AG08395 (cell line): ENCODE results near the gene CCDC14.
A peak's percentile ranks its signal among the peaks of the same experiment; 100 is the strongest.
"Not testable (repeated sequence)": the region's sequence is repeated elsewhere in the genome, so short reads cannot be mapped to it uniquely, and the experiment has no call there.

ENCODE experiments used
- DNase-seq: peaks from one replicate; pipeline ENCODE4 v3.0.0; 2012; ENCODE audit warnings: mixed read lengths, low spot score

Gene CCDC14

GRCh38 chr3:123893012-123893411 lies 68.0 kb downstream of the CCDC14 start:
- no peak for DNase-seq

DNA sequence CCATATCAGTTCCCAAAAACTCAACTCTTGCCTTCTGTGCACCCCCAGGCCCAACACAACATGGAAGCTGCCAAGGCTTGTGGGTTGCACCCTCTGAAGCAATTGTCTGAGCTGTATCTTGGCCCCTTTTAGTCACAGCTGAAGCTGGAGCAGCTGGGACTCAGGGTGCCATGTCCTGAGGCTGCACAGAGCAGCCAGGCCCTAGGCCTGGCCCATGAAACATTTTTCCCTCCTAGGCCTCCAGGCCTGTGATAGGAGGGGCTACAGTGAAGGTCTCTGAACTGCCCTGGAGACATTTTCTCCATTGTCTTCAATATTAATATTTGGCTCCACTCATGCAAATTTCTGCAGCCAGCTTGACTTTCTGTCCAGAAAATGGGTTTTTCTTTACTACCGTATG lies 68.8 kb downstream of the CCDC14 start:
- no peak for DNase-seq

GRCh38 chr3:123890991-123891390 lies 70.0 kb downstream of the CCDC14 start:
- not testable (repeated sequence) for DNase-seq

DNA sequence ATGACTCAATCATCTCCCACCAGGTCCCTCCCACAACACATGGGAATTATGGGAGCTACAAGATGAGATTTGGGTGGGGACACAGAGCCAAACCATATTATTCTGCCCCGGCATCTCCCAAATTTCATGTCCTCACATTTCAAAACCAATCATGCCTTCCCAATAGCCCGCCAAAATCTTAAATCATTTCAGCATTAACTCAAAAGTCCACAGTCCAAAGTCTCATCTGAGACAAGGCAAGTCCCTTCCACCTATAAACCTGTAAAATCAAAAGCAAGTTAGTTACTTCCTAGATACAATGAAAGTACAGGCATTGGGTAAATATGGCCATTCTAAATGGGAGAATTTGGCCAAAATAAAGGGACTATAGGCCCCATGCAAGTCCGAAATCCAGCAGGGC lies 70.9 kb downstream of the CCDC14 start:
- DNase-seq = not testable (repeated sequence)

- DNase-seq = no peak
Observed at GRCh38 chr3:123884993-123885392, 76.0 kb downstream of the CCDC14 start.

DNA sequence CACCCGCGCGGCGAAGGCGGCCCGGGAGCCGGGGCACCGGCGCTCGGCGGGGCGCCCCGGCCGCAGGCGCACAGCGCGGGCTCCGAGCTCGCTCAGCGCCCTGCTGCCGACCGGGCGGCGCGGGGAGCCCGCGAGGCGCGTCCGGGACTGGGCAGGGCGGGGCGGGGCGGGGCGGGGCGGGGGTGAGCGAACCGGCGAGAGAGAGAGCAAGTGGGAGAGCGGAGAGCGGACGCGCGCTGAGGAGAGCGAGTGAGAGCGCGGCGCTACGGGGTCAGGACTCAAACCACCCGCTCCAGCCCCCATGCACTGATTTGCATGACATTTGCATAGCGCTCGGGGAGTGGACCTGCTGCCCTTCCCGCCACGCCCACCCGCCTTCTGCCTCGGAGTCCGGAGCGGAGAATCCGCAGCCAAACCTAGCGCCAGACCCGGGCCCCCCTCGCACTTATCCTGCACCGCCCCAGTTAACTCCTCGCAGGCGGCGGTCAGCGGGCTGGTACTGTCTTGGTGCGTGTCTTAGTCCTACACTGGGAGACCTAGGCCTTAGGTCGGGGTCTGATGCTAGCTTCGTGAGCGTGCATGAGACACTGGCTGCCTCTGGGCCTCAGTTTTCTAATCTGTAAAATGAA lies 76.7 kb downstream of the CCDC14 start, which contains the start of gene MYLK:
Gene MYLK (minus strand): TSS at position 130 of the 629 bp plus-strand sequence. CDS start 90,491 bp downstream, outside the sequence.
- peak; percentile 91 for DNase-seq

DNA sequence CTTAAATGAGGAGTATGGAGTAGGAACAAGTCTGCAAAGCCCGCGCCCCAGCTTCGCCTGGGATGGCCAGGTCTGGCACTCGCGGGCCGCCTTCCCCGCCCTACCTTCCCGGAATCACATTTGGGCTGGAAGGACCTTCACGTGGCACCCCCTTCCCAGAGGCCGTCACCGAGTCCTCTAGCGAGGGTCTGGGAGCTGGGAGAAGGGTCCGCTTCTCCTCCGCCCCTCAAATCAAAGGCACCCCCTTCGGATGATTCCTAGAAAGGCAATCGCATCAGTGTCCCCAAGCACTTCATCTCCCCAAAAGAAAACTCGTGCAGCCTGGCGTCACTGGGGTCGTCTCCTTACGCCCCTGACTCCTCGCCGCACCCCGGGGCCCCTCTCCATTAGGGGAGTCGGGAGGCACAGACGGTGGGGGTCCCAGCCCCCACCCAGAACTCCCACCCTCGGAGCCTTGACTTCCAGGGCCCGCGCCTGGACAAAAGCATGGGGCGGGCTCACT lies 77.3 kb downstream of the CCDC14 start:
- peak; percentile 38 for DNase-seq

DNA sequence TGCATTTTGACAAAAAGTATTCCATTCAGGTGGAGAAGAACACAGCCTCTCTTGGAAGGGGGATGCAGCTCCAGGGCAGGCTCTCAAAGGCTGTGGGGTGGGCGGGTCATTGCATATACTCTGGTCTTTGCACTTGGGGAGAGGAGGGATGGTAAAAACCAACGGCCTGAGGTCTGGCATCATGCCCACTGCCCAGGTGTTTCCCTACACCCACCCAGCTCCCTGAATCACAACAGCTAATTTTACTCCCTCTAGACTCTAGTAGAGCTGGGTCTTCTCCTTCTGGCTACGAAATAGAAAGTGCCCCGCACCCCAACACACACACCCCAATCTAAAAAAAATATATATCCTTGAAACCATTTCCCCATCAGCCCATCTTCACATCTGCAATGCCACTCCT lies 77.9 kb downstream of the CCDC14 start:
- DNase-seq = no peak

DNA sequence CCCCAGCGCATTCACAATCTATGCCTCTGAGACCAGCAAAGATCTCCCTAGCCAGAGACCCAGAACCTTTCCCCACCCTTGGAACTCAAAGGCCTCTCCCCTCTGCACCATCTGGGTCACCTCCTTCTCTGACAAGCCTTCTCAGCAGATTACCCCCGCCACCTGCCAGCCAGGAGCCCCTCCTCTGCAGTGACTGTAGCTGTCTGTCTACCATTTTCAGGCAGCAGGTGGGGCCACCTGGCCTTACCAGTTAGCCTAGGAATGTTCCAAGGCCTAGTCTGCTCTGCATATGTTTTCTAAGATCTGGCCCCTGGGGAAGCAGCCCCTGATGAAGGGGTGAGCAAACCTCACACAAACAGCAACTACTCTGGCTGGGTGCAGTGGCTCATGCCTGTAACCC lies 79.3 kb downstream of the CCDC14 start:
- no peak for DNase-seq

DNA sequence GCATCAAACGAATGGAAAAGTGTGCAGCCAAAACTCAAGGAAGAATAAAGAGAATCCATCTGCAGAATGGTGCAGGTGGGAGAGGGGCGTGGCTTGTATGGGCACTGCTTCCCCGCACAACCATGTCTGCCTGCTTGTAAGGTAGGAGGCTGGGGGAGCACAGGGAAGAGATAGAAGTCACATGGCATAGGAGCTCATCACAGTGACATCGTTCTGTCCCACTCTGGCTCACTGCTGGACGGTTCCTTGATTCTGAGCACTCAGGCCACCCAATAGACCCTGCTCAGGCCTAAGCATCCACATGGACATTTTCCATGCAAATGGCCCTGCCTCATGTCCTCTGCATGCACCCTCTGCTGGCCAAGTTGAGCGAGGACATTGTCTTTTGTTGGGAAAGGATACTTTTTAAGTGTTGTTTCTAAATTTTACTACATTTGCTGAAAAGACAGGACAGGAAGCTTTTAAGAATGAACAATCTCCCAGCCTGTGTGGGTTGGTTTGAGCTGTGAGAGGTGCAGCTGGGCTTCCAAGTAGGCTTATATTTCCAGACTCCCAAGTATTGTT lies 79.9 kb downstream of the CCDC14 start:
- no peak for DNase-seq

DNA sequence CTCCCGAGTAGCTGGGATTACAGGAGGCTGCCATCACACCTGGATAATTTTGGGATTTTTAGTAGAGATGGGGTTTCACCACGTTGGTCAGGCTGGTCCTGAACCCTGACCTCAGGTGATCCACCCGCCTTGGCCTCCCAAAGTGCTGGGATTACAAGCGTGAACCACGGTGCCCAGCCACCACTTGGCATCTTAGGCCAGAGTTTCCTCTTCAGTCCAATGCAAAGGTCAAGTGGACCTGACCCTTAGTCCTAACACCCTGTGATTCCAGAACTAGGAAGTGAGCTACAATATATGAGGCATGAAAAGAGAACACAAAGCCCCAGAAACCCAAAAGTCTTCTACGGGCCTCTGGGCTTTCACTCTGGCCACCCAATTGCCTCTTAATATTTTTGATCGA lies 82.2 kb downstream of the CCDC14 start:
- DNase-seq = no peak

- DNase-seq = no peak
Observed at GRCh38 chr3:123877965-123878364, 83.1 kb downstream of the CCDC14 start.

- DNase-seq = no peak
Observed at GRCh38 chr3:123877466-123877865, 83.6 kb downstream of the CCDC14 start.

DNA sequence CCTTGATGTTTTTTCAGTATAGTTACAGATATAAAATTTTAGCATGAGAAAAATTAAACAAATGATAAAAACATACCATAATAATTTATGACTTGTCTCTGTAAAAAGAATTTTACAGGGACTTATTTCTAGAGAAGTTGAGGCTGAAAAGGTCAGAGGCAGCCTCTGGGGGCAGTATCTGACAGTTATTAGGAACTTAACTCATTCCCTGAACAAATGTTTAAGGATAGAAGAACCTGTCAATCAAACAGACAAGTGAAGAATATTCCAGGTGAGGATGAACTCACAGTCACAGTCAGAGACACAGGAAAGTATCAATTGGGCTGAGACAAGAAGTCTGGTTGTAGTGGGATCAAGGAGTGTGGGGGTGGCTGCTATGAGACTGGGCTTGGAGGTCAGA lies 84.2 kb downstream of the CCDC14 start:
- no peak for DNase-seq

GRCh38 chr3:123872621-123873020 lies 88.4 kb downstream of the CCDC14 start:
- no peak for DNase-seq

DNA sequence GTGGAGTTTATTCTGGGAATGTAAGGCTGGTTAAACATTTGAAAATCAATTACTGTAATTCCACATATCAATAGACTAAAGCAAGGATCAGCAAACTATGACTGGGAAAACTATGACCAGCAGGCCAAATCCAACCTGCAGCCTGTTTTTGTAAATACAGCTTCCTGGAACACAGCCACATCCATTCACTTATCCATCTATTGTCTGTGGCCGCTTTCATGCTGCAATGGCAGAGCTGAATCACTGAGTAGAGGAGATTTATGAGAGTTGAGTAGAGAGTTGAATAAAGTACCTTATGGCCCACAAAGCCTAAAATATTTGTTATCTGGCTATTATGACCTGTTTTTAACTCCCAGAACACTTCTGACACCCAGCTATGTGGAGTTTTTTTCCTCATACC lies 89.1 kb downstream of the CCDC14 start:
- DNase-seq = no peak

GRCh38 chr3:123870033-123870432 lies 91.0 kb downstream of the CCDC14 start:
- DNase-seq = peak; percentile 74

DNA sequence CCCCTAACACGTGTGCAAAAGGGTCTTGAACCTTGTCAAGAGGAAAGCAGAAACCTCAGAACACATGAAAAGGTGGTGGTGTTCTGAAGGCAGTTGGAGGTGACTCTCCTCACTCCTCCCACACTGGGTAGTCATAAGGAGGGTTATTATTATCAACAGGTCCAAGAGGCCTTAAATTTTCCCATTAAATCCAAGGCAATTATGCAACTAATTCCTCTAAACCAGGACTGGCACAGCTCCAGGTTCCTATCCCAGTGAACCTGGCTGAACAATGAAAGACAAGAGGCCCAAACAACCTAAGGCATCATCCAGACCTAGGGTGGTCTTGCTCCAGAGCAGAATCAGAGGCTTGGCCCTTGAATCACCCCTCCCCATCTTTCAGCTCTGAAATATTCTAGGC lies 91.9 kb downstream of the CCDC14 start:
- DNase-seq = no peak

GRCh38 chr3:123864706-123865105 lies 96.3 kb downstream of the CCDC14 start:
- DNase-seq = no peak
